Body of pancreas (tissue), 4 donors: ENCODE results near the gene ASCC3. TPM values are rescaled to one million over a fixed set of nuclear protein-coding genes. Genes with fewer than 3 reads are reported as not detected.

Experiments used
- ATAC-seq: fragments of 150-250 bp; one replicate; pipeline ENCODE4 v1.9.1; 2016
- DNase-seq, 4 donors: peaks; one replicate each; pipeline ENCODE4 v3.0.0-alpha.2; 2019
- H3K27ac ChIP-seq, 4 donors: fragments of 200-600 bp; sonication (generic); 1 replicate in 3 of 4; 2 replicates in 1 of 4; pipeline versions ENCODE4 v1.5.1 to v1.6.1; 2016 to 2019; ENCODE audit warnings: mild to moderate bottlenecking in 1 of 4, mixed read lengths in 1 of 4, moderate library complexity in 1 of 4
- H3K27me3 ChIP-seq, 2 donors: fragments of 200-600 bp; sonication (generic); one replicate each; pipeline ENCODE4 v1.6.0; 2016; ENCODE audit warnings: mild to moderate bottlenecking in 1 of 2
- H3K36me3 ChIP-seq, 2 donors: fragments of 200-600 bp; sonication (generic); replicated peaks in 1 of 2; 2 replicates each; pipeline ENCODE4 v1.5.1; 2016; ENCODE audit warnings: low read depth in 2 of 2; ENCODE audit not compliant: insufficient read depth in 1 of 2
- H3K4me1 ChIP-seq: fragments of 200-600 bp; sonication (generic); one replicate; pipeline ENCODE4 v1.6.0; 2016
- H3K4me3 ChIP-seq, 2 donors: fragments of 200-600 bp; sonication (generic); 1 replicate in 1 of 2; 2 replicates in 1 of 2; pipeline ENCODE4 v1.5.1; 2016 to 2019
- H3K9me3 ChIP-seq, 3 donors: fragments of 200-600 bp; sonication (generic); 1 replicate in 2 of 3; 2 replicates in 1 of 3; pipeline ENCODE4 v1.5.1; 2016
- CTCF ChIP-seq, 7 experiments: fragments of 450-650 bp in 4 of 7; fragments of 200-600 bp in 3 of 7; sonication (generic) in 3 of 7; IDR thresholded peaks; one replicate each; pipeline ENCODE4 v1.5.1; 2016 to 2019; ENCODE audit warnings: antibody characterized with exemption in 7 of 7
- POLR2A ChIP-seq, 3 donors: fragments of 450-650 bp; IDR thresholded peaks; one replicate each; pipeline ENCODE4 v1.6.1; 2016; ENCODE audit warnings: antibody characterized with exemption in 3 of 3, mild to moderate bottlenecking in 2 of 3
- WGBS, 2 donors: methylation state at CpG; one replicate each; pipeline ENCODE4 v1.1.5; 2017; 5-methylcytosine and 5-hydroxymethylcytosine counted together
- intact Hi-C: fragments of 100-400 bp; cut with DNase I; formaldehyde crosslinking; loops from one replicate; pipeline ENCODE4 v1.15.1; 2023
- total RNA-seq, 2 donors: library from RNA; depleted of rRNA; stranded (reverse); fragments of >200 nt; gene quantifications; one replicate each; pipeline ENCODE4 v1.1.0, GENCODE V29; 2016

The ASCC3 gene
- total RNA-seq, 2 donors from 2014 or later = 16.8 to 26.5 TPM

- no peak for ATAC-seq
- Histone ChIP-seq H3K27me3 (no peaks in the 10 kb centered on the region), H3K4me1 (no peaks in the 10 kb centered on the region), H3K36me3 (no peaks in the 10 kb centered on the region), H3K4me3 (no peak overlapping the region), H3K9me3 (no peaks in the 10 kb centered on the region), H3K27ac (no peak overlapping the region)
- DNase-seq = no peak
- no peak for TF ChIP-seq CTCF (IDR thresholded peaks at IDR 0.05)
- no peak for TF ChIP-seq POLR2A (IDR thresholded peaks at IDR 0.05)
- WGBS, 2 donors = 81 to 89% methylated on average over 5 of the region's 5 CpGs
- intact Hi-C loops = no loop called here
These were observed 58.1 kb downstream of the ASCC3 start for GRCh38 chr6:100823041-100823440.

- no peak for DNase-seq
- no peaks in the 10 kb centered on the region for H3K9me3 ChIP-seq
- H3K27me3 ChIP-seq = no peaks in the 10 kb centered on the region
- 97 to 98% methylated on average over 2 of the region's 2 CpGs for WGBS, 2 donors
- TF ChIP-seq CTCF (IDR thresholded peaks at IDR 0.05) = no peak
- TF ChIP-seq POLR2A (IDR thresholded peaks at IDR 0.05) = no peak
- intact Hi-C loops = no loop called here
- no peaks in the 10 kb centered on the region for H3K36me3 ChIP-seq
- H3K4me3 ChIP-seq = no peak overlapping the region
- H3K4me1 ChIP-seq = no peaks in the 10 kb centered on the region
- no peak for ATAC-seq
- no peak overlapping the region for H3K27ac ChIP-seq
These were observed 63.1 kb downstream of the ASCC3 start for GRCh38 chr6:100818066-100818465.

GRCh38 chr6:100810015-100810414 lies 71.1 kb downstream of the ASCC3 start:
- ATAC-seq (no peak), DNase-seq (no peak)
- Histone ChIP-seq H3K4me1 (no peaks in the 10 kb centered on the region), H3K27me3 (no peaks in the 10 kb centered on the region), H3K9me3 (no peaks in the 10 kb centered on the region), H3K36me3 (no peaks in the 10 kb centered on the region), H3K4me3 (no peak overlapping the region), H3K27ac (no peak overlapping the region)
- 80 to 91% methylated on average over 2 of the region's 2 CpGs for WGBS, 2 donors
- no peak for TF ChIP-seq CTCF (IDR thresholded peaks at IDR 0.05)
- TF ChIP-seq POLR2A (IDR thresholded peaks at IDR 0.05) = no peak
- intact Hi-C loops = no loop called here

- H3K4me3 ChIP-seq = no peak overlapping the region
- H3K4me1 ChIP-seq = no peaks in the 10 kb centered on the region
- intact Hi-C loops = no loop called here
- no peaks in the 10 kb centered on the region for H3K9me3 ChIP-seq
- 95 to 100% methylated on average over 1 of the region's 1 CpG for WGBS, 2 donors
- ATAC-seq = no peak
- TF ChIP-seq CTCF (IDR thresholded peaks at IDR 0.05) (no peak), POLR2A (IDR thresholded peaks at IDR 0.05) (no peak)
- no peaks in the 10 kb centered on the region for H3K27me3 ChIP-seq
- H3K27ac ChIP-seq = no peak overlapping the region
- H3K36me3 ChIP-seq = no peaks in the 10 kb centered on the region
- DNase-seq = no peak
These were observed 71.8 kb downstream of the ASCC3 start for GRCh38 chr6:100809346-100809745.

- ATAC-seq = no peak
- Histone ChIP-seq H3K27me3 (no peaks in the 10 kb centered on the region), H3K9me3 (no peaks in the 10 kb centered on the region), H3K27ac (no peak overlapping the region), H3K36me3 (no peaks in the 10 kb centered on the region), H3K4me3 (no peak overlapping the region), H3K4me1 (no peaks in the 10 kb centered on the region)
- intact Hi-C loops = no loop called here
- DNase-seq = no peak
- WGBS, 2 donors = 93% methylated on average over 3 of the region's 3 CpGs
- TF ChIP-seq CTCF (IDR thresholded peaks at IDR 0.05) = no peak
- TF ChIP-seq POLR2A (IDR thresholded peaks at IDR 0.05) = no peak
These were observed 72.4 kb downstream of the ASCC3 start for GRCh38 chr6:100808638-100809275.
